GM12892 (cell line): Measurements from ENCODE around the gene GHRH.

Experiments used
- POLR2A ChIP-seq: IDR thresholded peaks from 2 replicates; pipeline ENCODE4 v1.6.1; 2011; ENCODE audit warnings: low read depth, low read length, control low read depth
- POLR2AphosphoS5 ChIP-seq: IDR thresholded peaks from 2 replicates; pipeline ENCODE4 v1.6.1; 2011; ENCODE audit warnings: low read depth, low read length, control low read depth

DNA sequence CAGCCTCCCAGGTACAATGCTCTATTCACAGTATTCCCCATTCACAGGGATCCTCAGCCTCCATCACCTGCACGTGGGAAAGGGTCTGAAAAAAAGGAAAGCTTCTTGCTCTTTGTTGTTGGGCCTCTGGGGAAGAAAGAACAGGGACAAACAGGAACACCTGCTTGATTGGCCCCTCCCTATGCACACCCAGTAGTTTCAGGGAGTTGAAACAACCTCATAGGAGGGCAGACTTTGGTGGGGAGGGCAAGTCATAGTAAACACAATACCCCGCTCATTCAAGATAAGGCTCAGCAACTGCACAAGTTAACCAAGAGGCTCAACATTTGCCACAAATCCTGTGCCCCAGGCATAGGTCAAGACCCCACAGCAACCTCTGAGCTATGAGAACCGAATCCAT lies 1.7 kb downstream of the GHRH start:
- no peak for TF ChIP-seq POLR2AphosphoS5
- no peak for TF ChIP-seq POLR2A
